Measurements from ENCODE around the gene RASSF9.

Gene RASSF9

GRCh38 chr12:85820101-85820500, 16.1 kb downstream of the RASSF9 start:
- DNase-seq = no peak

- no peak for DNase-seq
These were observed 21.5 kb downstream of the RASSF9 start for GRCh38 chr12:85814741-85815140.

- DNase-seq = peak; percentile 93
These were observed 22.1 kb downstream of the RASSF9 start for GRCh38 chr12:85814071-85814470.

GRCh38 chr12:85809500-85809899, 26.7 kb downstream of the RASSF9 start:
- DNase-seq = no peak

GRCh38 chr12:85807730-85808129, 28.5 kb downstream of the RASSF9 start:
- no peak for DNase-seq

GRCh38 chr12:85805654-85806053, 30.6 kb downstream of the RASSF9 start:
- DNase-seq = no peak

- no peak for DNase-seq
These were observed 31.5 kb downstream of the RASSF9 start for GRCh38 chr12:85804663-85805062.

- no peak for DNase-seq
These were observed 32.3 kb downstream of the RASSF9 start for GRCh38 chr12:85803923-85804322.

- DNase-seq = no peak
These were observed 33.0 kb downstream of the RASSF9 start for GRCh38 chr12:85803231-85803630.

- no peak for DNase-seq
These were observed 38.1 kb downstream of the RASSF9 start for GRCh38 chr12:85798122-85798521.

- DNase-seq = no peak
These were observed 40.2 kb downstream of the RASSF9 start for GRCh38 chr12:85796001-85796400.

- no peak for DNase-seq
These were observed 41.7 kb downstream of the RASSF9 start for GRCh38 chr12:85794531-85794930.

GRCh38 chr12:85784096-85784720, 52.0 kb downstream of the RASSF9 start:
- DNase-seq = no peak

GRCh38 chr12:85782711-85783110, 53.5 kb downstream of the RASSF9 start:
- no peak for DNase-seq

- DNase-seq = peak; percentile 84
These were observed 54.4 kb downstream of the RASSF9 start for GRCh38 chr12:85781766-85782165.

- DNase-seq = peak; percentile 77
These were observed 56.4 kb downstream of the RASSF9 start for GRCh38 chr12:85779768-85780167.

GRCh38 chr12:85775091-85775490, 61.1 kb downstream of the RASSF9 start:
- no peak for DNase-seq

- DNase-seq = no peak
These were observed 70.7 kb downstream of the RASSF9 start for GRCh38 chr12:85765453-85765869.

- DNase-seq = no peak
These were observed 76.6 kb downstream of the RASSF9 start for GRCh38 chr12:85759623-85760022.

- DNase-seq = no peak
These were observed 77.1 kb downstream of the RASSF9 start for GRCh38 chr12:85759091-85759490.

GRCh38 chr12:85755760-85756159, 80.4 kb downstream of the RASSF9 start:
- no peak for DNase-seq
